Epithelial cell of esophagus (primary cell): Measurements from ENCODE around the gene PARD3.
A peak's percentile ranks its signal among the peaks of the same experiment; 100 is the strongest.

Experiments used
- DNase-seq: peaks from one replicate; pipeline ENCODE4 v3.0.0; 2010; ENCODE audit warnings: low read depth
- H3K4me3 ChIP-seq: 2 replicates; pipeline ENCODE4 v1.5.1; 2011; ENCODE audit warnings: mild to moderate bottlenecking, low read length, control low read depth
- TF ChIP-seq, protein P1 (sequence below): IDR thresholded peaks from 2 replicates; pipeline ENCODE4 v1.5.1; 2011; ENCODE audit warnings: low read depth, mild to moderate bottlenecking, low read length, control low read depth, inconsistent platforms; ENCODE audit not compliant: insufficient read depth; ENCODE audit errors: missing control alignments

PARD3 gene

DNA sequence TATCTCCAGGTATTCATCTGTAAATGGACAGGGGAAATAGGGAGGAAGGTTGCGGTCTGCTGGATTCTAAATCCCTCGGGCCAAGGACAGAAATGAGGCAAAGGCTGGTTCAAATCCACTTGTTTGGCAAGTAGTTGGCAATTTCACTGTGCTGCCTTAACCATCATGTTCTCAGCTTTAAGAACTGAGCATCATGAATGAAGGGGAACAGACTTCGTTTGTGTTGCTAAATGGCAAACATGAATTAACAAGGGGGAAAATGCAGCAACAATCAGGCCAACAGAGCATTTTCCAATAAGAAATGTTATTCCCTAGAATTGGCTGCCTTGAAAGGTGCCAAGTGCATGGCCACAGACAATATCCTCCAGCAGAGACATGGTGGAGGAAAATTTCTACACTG is 36.9 kb downstream of the PARD3 start:
- H3K4me3 ChIP-seq = no peak overlapping the region
- no peak for DNase-seq
- TF ChIP-seq, protein P1, sequence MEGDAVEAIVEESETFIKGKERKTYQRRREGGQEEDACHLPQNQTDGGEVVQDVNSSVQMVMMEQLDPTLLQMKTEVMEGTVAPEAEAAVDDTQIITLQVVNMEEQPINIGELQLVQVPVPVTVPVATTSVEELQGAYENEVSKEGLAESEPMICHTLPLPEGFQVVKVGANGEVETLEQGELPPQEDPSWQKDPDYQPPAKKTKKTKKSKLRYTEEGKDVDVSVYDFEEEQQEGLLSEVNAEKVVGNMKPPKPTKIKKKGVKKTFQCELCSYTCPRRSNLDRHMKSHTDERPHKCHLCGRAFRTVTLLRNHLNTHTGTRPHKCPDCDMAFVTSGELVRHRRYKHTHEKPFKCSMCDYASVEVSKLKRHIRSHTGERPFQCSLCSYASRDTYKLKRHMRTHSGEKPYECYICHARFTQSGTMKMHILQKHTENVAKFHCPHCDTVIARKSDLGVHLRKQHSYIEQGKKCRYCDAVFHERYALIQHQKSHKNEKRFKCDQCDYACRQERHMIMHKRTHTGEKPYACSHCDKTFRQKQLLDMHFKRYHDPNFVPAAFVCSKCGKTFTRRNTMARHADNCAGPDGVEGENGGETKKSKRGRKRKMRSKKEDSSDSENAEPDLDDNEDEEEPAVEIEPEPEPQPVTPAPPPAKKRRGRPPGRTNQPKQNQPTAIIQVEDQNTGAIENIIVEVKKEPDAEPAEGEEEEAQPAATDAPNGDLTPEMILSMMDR = no peak

GRCh38 chr10:34776090-34776690 is 38.9 kb downstream of the PARD3 start:
- H3K4me3 ChIP-seq = no peak overlapping the region
- TF ChIP-seq, protein P1 = no peak
- DNase-seq = no peak

DNA sequence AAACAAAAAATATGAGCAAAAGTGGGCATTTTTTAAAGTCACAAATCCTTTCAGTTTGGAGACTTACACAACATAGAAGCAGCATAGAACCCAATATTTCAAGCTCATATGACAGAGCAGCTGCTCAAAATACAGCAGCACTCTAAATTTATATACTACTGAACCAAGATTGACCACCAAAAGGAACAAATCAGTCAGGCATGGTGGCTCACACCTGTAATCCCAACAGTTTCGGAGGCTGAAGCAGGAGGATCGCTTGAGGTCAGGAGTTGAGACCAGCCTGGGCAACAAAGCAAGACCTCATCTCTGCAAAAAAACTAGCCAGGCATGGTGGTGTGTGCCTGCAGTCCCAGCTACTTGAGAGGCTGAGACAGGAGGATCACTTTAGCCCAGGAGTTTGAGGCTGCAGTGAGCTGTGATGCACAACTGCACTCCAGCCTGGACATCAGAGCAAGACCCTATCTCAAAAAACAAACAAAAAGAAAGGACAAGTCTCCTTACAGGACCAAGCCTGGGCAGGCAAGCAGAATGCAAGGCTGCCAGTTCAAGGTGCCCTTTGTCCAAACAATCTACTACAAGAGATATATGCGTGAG is 40.0 kb downstream of the PARD3 start:
- H3K4me3 ChIP-seq = no peak overlapping the region
- TF ChIP-seq, protein P1 = no peak
- no peak for DNase-seq

DNA sequence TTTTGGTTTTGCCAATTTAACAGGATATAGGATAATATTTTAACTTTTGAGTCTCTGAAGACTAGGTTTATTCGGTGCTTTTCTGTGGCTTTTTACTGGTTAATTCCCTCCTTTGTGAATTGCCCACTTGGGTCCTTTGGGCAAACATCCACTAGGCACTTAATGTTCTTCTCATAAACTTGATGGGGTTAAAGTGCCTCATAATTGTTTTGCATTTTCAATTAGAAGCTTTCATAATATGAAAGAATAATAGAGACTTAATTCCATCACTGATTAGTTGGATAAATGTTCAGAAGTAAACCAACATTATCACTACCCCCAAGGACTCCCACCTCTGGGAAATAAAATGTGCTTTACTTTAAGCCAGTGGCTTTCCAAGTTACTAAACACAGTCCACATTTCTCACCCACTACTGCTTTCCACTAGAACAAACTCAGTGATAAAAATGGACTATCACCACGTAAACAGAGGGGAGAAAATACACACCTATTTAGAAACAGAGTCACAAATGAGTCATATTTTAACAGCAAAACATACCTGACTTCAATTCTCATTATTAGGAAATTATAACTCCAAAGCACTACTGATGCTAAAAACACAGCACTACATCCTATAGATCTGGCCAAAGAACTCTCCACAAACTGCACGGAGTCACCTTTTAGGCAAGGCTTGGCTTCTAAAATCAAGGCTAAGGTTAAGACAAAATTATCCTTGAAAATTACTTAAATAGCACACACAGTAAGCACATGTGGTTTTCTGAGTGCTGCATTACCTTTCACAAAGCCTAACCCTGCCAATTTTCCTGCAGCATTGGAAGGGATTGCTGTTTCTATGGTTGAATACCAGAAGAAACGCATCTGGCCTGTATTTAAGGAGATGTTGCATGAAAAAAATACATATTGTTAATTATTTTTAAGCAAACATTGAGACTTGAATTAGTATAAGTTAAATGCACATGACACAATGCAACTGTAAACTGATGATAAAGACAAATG is 41.2 kb downstream of the PARD3 start:
- TF ChIP-seq, protein P1 = no peak
- DNase-seq = no peak
- H3K4me3 ChIP-seq = no peak overlapping the region

DNA sequence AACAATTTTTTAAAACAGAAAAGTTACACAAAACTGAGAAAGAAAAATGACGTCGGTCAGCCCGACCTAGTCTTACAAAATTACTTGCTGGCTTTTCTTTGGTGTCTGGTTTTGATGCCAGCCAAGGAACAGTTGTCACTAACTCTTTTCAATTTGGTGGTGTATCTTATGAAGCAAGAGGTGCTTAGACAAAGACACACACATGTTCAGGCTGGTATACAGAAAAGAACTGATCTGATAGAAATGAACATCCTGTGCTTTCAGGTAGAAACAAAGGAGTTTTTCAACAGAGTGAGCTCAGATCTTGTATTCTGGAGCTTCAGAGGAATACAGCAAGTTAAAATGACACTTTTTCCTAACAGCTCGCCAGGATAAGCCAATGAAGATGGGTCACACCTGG is 43.6 kb downstream of the PARD3 start:
- H3K4me3 ChIP-seq = no peak overlapping the region
- TF ChIP-seq, protein P1 = no peak
- DNase-seq = peak; percentile 47

GRCh38 chr10:34771106-34771505 is 44.0 kb downstream of the PARD3 start:
- TF ChIP-seq, protein P1 = no peak
- H3K4me3 ChIP-seq = no peak overlapping the region

More at GRCh38 chr10:34771106-34771505, 44.0 kb downstream of the PARD3 start:
- DNase-seq = peak; percentile 65
